Measurements from ENCODE around the gene QKI. TPM values are rescaled to one million over a fixed set of nuclear protein-coding genes. Genes with fewer than 3 reads are reported as not detected.
"Not testable (repeated sequence)": the region's sequence is repeated elsewhere in the genome, so short reads cannot be mapped to it uniquely, and the experiment has no call there.

The QKI gene
- total RNA-seq, 2 donors from 2014 or later = 116 to 138 TPM

DNA sequence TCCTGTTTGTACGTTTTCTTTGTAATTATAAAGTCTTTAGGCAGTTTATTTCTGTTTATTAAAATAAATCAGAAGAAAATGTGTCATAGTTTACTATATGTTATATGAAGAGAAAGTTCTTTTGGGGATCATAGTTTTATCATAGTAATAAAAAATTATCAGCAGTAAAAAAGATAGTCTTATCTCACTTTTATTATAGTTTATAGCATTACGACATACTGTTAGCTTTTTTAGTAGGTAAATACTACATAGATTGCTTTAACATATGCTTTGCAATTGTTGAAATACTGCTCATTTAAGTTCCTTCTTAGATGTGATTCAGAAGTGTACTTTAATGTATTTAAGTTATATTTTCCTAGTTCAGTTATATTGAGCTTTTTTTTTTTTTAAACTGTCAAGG lies 13.9 kb downstream of the QKI start:
- no peak for DNase-seq (ENCODE audit: low spot score)
- intact Hi-C loops (cut with DNase I) = loop anchor here (10.0 kb wide), 2 partner anchors 116 to 526 kb away; no protein-coding TSS in a partner anchor

DNA sequence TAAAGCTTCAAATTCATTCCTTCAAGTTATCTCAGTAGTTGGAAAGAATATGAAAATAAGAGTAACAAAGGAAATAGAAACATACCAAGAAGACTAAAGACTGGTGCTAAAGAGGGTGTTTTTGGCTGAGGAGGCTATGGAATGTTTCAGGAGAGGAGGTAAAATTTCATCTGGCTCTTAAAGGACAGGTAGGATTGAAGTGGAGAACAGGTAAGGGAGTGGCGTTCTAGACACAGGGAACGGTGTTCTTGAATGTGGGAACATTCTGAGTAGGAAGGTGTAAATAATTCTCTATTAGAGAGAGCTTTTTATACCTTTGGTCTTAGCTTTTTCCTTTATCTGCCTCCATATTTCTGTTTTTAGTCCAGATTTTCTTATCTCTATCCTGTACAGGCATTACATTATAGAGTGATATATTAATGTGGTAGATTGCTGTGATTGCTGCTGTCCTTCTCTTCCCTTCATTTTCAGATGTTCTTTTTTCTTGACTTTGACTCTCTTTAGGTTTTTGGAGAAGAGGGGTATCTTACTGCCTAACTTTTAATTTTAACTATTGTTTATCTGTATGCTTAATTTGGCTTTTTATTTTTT lies 15.4 kb downstream of the QKI start:
- DNase-seq (ENCODE audit: low spot score) = no peak
- intact Hi-C loops (cut with DNase I) = loop anchor here (5.0 to 10.0 kb wide), 3 partner anchors 115 to 525 kb away; no protein-coding TSS in a partner anchor

DNA sequence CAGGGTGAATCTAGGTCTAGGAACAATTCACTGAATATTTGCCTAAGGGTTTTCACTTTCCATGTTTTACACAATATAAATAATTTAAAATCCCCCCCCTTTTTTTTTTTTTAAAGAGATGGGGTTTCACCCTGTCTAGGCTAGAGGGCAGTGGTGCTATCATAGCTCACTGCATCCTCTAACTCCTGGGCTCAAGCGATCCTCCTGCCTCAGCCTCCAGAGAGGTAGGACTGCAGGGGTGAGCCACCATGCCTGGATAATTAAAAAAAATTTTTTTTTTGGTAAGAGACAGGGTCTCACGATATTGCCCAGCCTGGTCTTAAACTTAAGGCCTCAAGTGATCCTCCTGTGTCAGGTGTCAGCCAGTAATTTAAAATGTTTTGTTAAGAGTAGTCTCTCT lies 17.8 kb downstream of the QKI start:
- DNase-seq (ENCODE audit: low spot score) = no peak
- intact Hi-C loops (cut with DNase I) = loop anchor here in 1 of 2 donors (5.0 kb wide), 1 partner anchor 520 kb away; no protein-coding TSS in a partner anchor

DNA sequence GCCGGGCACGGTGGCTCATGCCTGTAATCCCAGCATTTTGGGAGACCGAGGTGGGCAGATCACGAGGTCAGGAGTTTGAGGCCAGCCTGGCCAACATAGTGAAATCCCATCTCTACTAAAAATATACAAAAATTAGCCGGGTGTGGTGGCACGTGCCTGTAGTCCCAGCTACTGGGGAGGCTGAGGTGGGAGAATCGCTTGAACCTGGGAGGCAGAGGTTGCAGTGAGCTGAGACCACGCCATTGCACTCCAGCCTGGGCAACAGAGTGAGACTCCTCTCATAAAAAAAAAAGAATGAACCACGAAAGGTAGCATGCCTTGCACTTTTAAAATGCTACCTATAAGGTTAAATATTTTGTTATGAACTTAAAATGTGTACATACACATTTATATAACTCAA lies 19.0 kb downstream of the QKI start:
- intact Hi-C loops (cut with DNase I) = loop anchor here in 1 of 2 donors (5.0 kb wide), 1 partner anchor 519 kb away; no protein-coding TSS in a partner anchor
- not testable (repeated sequence) for DNase-seq (ENCODE audit: low spot score)

DNA sequence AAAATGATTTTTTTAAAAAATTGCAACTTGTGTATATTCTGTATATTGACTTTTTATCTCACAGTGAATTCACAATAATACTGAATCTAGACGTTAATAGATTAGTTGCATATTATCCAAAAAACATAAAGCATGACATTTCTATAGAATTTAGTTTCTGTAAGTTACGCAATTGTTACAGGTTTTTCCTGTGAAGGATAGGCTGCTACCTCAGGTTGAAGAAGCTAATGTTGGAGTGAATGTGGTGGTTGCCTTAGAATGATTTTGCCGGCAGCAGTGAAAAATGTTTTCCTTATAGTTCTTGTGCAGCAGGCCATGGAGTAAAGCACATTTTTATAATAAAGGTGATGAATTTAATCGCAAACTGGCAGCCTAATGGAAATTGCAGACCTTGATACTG lies 20.5 kb downstream of the QKI start:
- intact Hi-C loops (cut with DNase I) = no loop called here

DNA sequence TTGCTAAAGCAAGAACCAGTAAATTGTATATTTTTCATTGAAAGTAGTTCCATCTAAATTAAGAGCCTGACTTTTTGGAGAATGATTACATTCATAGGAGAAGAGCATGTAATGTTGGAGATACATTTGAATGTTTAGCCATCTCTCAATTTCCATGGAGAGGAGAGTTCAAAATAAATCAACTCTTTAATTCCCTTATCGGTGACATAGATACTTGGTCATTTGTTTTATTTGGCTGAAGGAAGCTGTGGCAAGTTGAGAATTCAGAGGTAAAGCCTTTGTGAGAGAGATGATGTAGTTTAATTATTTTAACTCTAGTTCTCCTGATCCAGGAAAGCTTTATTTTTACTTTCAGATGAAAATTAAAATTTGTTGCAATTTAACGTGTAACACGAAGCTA lies 22.3 kb downstream of the QKI start:
- intact Hi-C loops (cut with DNase I) = no loop called here
- no peak for DNase-seq (ENCODE audit: low spot score)

More for the DNA sequence above, 20.5 kb downstream of the QKI start:
- no peak for DNase-seq (ENCODE audit: low spot score)

DNA sequence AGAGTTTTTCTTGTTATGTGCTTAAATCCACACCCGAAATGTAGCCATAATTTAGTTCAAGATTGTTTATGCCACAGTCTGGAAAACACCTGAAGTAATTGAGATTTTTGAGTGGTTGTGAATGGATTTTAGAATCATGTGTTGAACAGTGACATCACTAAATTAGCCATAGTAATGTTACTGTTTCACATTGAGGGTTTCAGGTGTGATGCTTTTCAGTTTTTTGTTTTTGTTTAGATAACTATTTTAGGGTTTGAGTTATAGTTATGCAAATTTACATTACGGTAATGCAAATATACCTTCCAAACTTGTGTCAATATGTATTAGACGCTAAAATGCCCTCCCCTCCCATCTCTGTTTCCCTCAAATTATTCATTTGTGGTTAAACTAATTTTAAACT lies 22.9 kb downstream of the QKI start:
- intact Hi-C loops (cut with DNase I) = no loop called here

DNA sequence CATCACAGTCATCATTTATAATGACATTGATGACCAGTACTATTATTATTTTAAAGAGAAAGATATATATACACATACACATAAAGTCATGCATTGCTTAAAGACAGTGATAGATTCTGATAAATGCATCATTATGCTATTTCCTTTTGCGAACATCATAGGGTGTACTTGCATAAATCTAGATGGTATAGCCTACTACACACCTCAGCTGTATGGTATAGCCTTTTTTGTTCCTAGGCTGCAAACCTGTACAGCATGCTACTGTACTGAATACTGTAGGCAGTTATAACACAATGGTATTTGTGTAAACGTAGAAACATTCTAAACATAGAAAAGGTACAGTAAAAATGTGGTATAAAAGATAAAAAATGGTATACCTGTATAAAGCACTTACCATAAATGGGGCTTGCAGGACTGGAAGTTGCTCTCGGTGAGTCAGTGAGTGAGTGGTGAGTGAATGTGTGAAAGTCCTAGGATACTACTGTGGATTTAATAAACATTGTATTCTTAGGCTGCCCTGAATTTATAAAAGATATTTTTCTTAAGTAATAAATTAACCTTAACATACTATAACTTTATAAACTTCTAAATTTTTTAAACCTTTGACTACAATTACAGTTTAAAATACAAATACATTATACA lies 23.9 kb downstream of the QKI start:
- no peak for DNase-seq (ENCODE audit: low spot score)
- intact Hi-C loops (cut with DNase I) = no loop called here

More for the DNA sequence above, 22.9 kb downstream of the QKI start:
- DNase-seq (ENCODE audit: low spot score) = no peak

DNA sequence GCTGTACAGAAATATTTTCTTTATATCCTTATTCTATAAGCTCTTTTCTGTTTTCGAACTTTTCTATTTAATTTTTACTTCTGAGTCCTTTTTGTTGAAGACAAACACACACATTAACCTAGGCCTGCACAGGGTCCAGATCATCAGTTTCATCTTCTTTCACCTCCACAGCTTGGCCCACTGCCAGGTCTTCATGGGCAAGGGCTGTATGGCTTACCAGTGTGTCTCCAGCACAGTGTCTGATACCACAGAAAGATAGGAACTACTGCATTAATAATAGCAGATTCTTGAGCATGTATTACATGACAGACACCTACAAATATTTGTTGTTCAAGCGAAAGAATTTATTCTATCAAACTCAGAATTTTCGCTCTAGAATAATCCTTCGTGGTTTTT lies 24.4 kb downstream of the QKI start:
- DNase-seq (ENCODE audit: low spot score) = no peak
- intact Hi-C loops (cut with DNase I) = no loop called here

DNA sequence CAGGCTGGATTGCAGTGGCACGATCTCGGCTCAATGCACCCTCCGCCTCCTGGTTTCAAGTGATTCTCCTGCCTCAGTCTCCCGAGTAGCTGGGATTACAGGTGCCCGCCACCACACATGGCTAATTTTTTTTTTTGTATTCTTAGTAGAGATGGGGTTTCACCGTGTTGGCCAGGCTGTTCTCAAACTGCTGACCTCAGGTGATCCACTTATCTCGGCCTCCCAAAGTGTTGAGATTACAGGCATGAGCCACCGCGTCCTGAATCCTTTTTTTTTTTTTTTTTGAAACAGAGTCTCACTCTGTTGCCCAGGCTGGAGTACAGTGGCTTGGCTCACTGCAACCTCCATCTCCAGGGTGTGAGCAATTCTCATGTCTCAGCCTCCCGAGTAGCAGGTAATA lies 24.9 kb downstream of the QKI start:
- intact Hi-C loops (cut with DNase I) = not testable (repeated sequence)

DNA sequence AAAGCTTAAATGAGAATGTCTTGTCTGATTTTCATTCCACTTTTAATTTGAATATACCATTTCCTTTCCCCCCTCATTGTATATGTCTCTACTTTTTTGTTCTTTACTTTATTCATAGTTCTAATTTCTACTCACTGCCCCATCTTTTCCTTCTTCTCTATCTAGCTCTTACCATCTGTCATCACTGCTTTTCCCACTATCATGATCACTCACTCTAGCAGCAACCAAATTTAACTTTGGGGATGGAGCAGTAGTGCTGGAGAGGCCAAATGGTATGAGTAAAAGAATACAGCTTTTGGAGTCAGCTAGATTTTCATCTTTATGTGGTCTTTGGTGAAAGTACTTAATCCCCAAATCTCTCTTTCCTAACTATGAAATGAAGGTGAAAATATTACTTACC lies 25.5 kb downstream of the QKI start:
- DNase-seq (ENCODE audit: low spot score) = no peak
- intact Hi-C loops (cut with DNase I) = no loop called here

More for the DNA sequence above, 24.9 kb downstream of the QKI start:
- not testable (repeated sequence) for DNase-seq (ENCODE audit: low spot score)

DNA sequence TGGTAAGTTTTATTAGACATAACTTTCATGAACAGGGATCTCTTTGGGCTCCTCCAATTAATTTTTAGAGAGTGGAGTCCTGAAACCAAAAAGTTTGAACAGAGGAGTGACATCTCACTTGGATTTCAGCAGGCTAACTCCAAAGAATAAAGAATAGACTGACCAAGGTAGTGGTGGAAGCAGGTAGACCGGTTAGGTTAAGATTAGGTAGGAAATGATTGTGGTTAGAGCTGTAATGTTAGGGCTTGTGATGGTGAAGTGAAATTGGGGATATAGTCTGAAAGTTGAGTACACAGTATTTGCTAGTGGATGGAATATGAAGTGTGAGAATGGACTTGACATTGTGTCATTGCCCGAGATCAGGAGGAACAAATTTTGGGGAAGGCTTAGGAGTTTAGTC lies 27.8 kb downstream of the QKI start:
- intact Hi-C loops (cut with DNase I) = no loop called here
- no peak for DNase-seq (ENCODE audit: low spot score)

DNA sequence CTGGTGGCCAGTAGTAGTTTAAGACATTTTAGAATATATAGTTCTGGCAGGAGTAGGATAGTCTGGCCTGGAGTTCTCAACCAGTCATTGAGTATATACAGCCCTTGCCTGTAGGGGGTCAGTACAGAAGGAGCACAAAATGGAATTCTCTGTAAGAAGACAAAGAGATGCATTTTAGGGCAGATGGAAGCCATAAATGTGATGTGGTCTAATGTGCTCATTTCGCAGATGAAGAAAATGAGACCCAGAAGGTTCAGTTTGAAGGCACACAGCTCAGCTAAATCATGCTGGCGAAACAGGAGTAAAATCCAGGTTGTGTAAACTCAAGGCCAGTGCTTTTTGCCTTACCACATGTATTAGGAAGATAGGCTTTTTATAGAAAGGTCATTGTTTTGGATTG lies 29.6 kb downstream of the QKI start:
- DNase-seq (ENCODE audit: low spot score) = no peak
- intact Hi-C loops (cut with DNase I) = no loop called here

DNA sequence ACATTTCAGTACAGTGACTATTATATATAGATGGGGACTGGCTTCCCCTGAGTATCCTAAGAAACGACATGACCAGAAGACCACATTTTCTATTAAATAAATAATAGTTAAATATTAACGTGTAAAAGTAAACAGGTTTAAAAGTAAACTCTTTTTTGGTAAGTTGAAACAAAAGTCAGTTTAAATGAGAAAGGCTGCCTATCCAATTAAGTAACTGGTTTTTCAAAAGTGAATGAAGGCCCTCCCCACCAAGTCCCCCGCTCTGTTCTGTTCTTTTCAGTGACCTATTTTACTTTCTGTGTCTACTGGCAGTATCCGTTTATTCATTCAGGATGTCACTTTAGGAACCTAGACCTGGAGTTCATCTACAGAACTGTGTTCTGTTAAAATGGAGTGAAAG lies 32.0 kb downstream of the QKI start:
- intact Hi-C loops (cut with DNase I) = no loop called here
- DNase-seq (ENCODE audit: low spot score) = no peak

DNA sequence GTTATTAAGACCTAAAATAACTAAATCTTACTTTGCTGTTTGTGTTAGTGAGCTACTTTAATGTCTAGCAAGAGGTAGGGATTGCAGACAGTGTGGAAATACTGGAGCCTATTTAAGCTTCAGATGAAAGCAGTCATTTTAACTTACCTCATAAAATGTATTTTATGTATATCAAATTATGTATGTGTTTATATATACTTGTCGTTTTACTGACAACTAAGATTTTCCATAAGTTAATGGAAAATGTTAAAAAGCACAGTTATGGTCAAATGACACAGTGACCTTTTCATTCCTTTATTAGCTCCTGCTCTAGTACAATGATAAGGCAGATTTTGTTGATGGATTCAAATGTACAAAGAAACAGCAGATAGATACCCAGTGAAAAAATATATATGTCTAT lies 34.6 kb downstream of the QKI start:
- intact Hi-C loops (cut with DNase I) = no loop called here

DNA sequence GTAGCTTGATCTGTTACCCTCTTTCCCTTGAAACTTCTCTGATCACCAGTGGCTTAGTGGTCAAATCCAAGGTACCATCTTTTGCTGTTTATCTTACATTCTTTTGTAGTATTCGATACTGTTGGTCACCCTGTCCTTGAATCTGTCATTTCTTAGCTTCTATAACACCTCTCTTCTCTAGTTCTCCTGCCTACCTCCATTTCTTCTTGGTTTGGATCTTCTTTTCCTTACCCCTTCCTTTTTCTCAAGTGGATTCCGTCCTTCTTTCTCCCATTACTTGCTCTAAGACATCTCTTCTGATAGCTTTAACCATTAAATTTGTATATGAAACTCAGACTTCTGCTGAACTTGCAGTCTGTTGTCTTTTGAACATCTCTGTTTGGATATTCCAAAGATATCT lies 39.9 kb downstream of the QKI start:
- no peak for DNase-seq (ENCODE audit: low spot score)
- intact Hi-C loops (cut with DNase I) = no loop called here

More for the DNA sequence above, 34.6 kb downstream of the QKI start:
- DNase-seq (ENCODE audit: low spot score) = no peak

DNA sequence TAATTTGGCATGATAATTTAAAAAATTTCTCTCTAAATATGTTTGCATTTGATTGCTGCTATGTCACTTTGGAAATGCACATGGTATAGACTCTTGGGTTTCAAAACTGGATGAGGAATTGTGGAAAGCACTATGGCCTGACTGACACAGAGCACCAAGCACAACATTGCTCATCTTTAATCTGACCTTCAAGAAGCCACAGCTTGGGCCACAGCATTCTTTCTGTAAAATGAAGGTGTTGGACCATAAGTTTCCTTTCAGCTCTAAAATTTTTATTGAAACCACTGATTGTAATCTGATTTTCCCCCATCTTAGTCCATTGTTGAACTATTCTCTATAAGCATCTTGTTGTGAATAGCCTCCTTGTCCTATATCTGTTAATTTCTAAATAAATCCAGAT lies 41.0 kb downstream of the QKI start:
- intact Hi-C loops (cut with DNase I) = no loop called here

DNA sequence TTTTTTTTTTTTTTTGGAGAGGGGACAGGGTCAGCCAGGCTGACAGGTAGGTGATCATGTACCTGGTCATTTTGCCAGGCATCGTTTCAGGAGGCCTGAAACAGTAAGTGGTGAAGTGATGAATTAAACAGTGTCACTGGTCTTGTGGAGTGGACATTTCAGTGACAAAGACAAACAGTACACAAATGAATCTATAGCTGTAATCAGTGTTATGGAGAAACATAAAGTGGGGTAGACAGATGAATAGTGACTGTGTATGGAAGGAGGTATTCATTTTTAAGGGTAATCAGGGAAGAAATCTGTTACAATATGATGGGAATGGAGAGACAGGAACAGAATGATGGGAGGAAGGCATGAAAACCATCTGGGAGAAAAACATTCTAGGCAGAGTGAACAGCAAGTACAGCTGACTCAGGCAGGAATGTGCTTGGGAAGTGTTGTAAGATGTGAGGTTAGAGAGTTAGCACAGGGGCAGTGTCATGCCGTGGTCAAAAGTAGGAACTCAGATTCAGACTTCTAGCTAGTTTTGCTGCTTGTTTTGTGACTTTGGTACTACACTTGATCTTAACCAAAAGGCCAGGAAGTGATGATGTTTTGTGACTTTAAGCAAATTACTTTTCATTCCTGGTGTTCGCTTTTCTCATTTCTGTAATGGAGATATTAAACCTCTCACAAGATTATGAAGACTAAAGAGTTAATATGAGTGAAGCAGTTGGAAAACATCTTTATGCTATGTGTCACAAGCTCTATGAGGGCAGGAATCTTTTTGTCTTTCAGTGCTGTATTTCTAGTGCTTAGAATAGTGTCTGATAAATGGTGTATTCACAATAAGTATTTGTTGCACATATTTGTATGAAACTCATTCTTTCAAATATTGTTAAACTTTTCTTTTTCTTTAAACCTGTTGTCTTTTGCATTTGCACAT lies 43.4 kb downstream of the QKI start:
- no peak for DNase-seq (ENCODE audit: low spot score)
- intact Hi-C loops (cut with DNase I) = no loop called here

More for the DNA sequence above, 41.0 kb downstream of the QKI start:
- no peak for DNase-seq (ENCODE audit: low spot score)

DNA sequence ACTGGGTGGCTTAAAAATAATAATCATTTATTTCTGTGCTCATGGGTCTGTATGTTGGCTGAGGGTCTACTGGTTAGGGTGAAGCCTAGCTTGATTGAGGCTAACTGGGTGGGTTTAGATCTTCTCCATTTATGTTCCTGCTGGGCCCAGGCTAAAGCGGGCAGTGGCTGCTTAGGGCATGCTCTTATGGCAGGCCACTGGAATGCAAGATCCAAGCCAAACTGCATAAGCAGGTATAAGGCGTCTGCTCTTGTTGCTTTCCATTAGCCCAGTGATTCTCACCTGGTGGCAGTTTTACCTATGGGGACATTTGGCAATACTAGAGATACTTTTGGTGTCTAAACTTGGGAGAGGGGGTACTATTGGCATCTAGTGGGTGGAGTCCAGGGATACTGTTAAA lies 44.5 kb downstream of the QKI start:
- no peak for DNase-seq (ENCODE audit: low spot score)
- intact Hi-C loops (cut with DNase I) = no loop called here

DNA sequence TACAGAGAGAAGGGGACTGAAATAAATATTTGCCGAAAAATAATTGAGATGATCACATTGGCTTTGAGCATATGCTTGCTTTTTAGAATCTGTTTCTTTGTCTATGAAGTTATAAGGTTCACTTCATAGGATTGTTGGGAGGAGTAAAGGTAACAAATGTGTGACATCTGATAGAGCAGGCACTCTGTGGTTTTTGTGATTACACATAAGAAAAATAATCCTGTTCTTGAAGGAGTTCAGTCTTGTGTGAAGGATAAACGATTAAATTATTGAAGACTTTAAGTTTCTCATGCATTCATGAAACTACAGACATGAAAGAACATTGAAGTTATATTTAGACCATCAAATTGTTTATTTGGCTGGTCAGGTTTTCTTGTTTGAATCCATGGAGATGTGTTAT lies 45.0 kb downstream of the QKI start:
- intact Hi-C loops (cut with DNase I) = no loop called here
- DNase-seq (ENCODE audit: low spot score) = no peak

All from posterior vena cava (tissue), 2 donors.